ENCODE measurements around the gene TNIK.

TNIK gene

GRCh38 chr3:171013822-171014748, 446.1 kb downstream of the TNIK start:
- DNase-seq, result no peak

GRCh38 chr3:171011873-171012336, 448.3 kb downstream of the TNIK start:
- no peak for DNase-seq
